Neural cell (in vitro differentiated cells): ENCODE measurements around the gene NT5M. TPM values are rescaled to one million over a fixed set of nuclear protein-coding genes. Genes with fewer than 3 reads are reported as not detected.

Source experiments
- H2AFZ ChIP-seq: fragments of 200-600, 300-800 bp; sonication (generic), shearing (Covaris generic); 2 replicates; pipeline ENCODE4 v1.6.0; 2014; ENCODE audit warnings: low read depth, mild to moderate bottlenecking, antibody characterized with exemption, low read length, moderate library complexity
- H3F3A ChIP-seq: fragments of 200-600 bp; shearing (Covaris generic); 2 replicates; pipeline ENCODE4 v1.6.1; 2016; ENCODE audit warnings: mild to moderate bottlenecking, moderate library complexity, mixed read lengths, antibody characterized with exemption, low read length; ENCODE audit not compliant: insufficient read depth, poor library complexity, severe bottlenecking
- H3K27ac ChIP-seq: fragments of 200-600, 300-800 bp; sonication (generic), shearing (Covaris generic); 2 replicates; pipeline ENCODE4 v1.5.1; 2014; ENCODE audit warnings: mild to moderate bottlenecking, low read length, moderate library complexity
- H3K27me3 ChIP-seq: fragments of 300-800, 200-600 bp; sonication (generic), shearing (Covaris generic); 2 replicates; pipeline ENCODE4 v1.6.0; 2014; ENCODE audit warnings: mild to moderate bottlenecking, low read depth, low read length, moderate library complexity; ENCODE audit not compliant: insufficient read depth
- H3K36me3 ChIP-seq: fragments of 300-800, 200-600 bp; sonication (generic), shearing (Covaris generic); 2 replicates; pipeline ENCODE4 v1.5.1; 2014; ENCODE audit warnings: mild to moderate bottlenecking, antibody characterized with exemption, low read length, moderate library complexity; ENCODE audit not compliant: insufficient read depth
- H3K4me2 ChIP-seq: fragments of 300-800, 200-600 bp; sonication (generic), shearing (Covaris generic); 2 replicates; pipeline ENCODE4 v1.6.0; 2014; ENCODE audit warnings: mild to moderate bottlenecking, low read length
- H3K4me3 ChIP-seq: fragments of 300-800, 200-600 bp; sonication (generic), shearing (Covaris generic); 2 replicates; pipeline ENCODE4 v1.5.1; 2014; ENCODE audit warnings: mild to moderate bottlenecking, low read length, moderate library complexity
- H3K79me2 ChIP-seq: fragments of 200-600 bp; shearing (Covaris generic); replicated peaks from 2 replicates; pipeline ENCODE4 v1.6.0; 2014; ENCODE audit warnings: mild to moderate bottlenecking, low read length, moderate library complexity; ENCODE audit not compliant: insufficient read depth
- H3K9ac ChIP-seq: fragments of 300-800, 200-600 bp; sonication (generic), shearing (Covaris generic); 2 replicates; pipeline ENCODE4 v1.6.1; 2016; ENCODE audit warnings: mild to moderate bottlenecking, low read length, mixed read lengths
- H3K9me2 ChIP-seq: fragments of 200-600 bp; shearing (Covaris generic); 2 replicates; pipeline ENCODE4 v1.6.1; 2016; ENCODE audit warnings: mild to moderate bottlenecking, low read length, mixed read lengths; ENCODE audit not compliant: insufficient read depth
- H3K9me3 ChIP-seq: fragments of 200-600, 300-800 bp; sonication (generic), shearing (Covaris generic); 2 replicates; pipeline ENCODE4 v1.6.1; 2016; ENCODE audit warnings: mild to moderate bottlenecking, mixed run types, low read length, moderate library complexity, mixed read lengths
- H4K20me1 ChIP-seq: fragments of 200-600 bp; shearing (Covaris generic); 2 replicates; pipeline ENCODE4 v1.6.1; 2016; ENCODE audit warnings: mild to moderate bottlenecking, mixed run types; ENCODE audit not compliant: insufficient read depth
- EP300 ChIP-seq: fragments of 450-650 bp; conservative IDR thresholded peaks from 2 replicates; pipeline ENCODE4 v1.6.1; 2014; ENCODE audit warnings: antibody characterized with exemption, mild to moderate bottlenecking, moderate library complexity; ENCODE audit not compliant: poor library complexity, severe bottlenecking
- EZH2 ChIP-seq: fragments of 200-600, 300-800 bp; shearing (Covaris generic), sonication (generic); IDR thresholded peaks from 2 replicates; pipeline ENCODE4 v1.6.1; 2014; ENCODE audit warnings: antibody characterized with exemption, low read length, borderline replicate concordance, mild to moderate bottlenecking; ENCODE audit not compliant: insufficient read depth, poor library complexity, severe bottlenecking
- MXI1 ChIP-seq: fragments of 450-650 bp; conservative IDR thresholded peaks from 2 replicates; pipeline ENCODE4 v1.6.1; 2014; ENCODE audit warnings: antibody characterized with exemption, mild to moderate bottlenecking; ENCODE audit not compliant: poor library complexity, severe bottlenecking
- POLR2AphosphoS5 ChIP-seq: IDR thresholded peaks from 2 replicates; pipeline ENCODE4 v1.6.1; 2012
- RAD21 ChIP-seq: fragments of 450-650 bp; conservative IDR thresholded peaks from 2 replicates; pipeline ENCODE4 v1.6.1; 2014; ENCODE audit warnings: antibody characterized with exemption, mild to moderate bottlenecking, moderate library complexity
- REST ChIP-seq: IDR thresholded peaks from 2 replicates; pipeline ENCODE4 v1.6.1; 2012; ENCODE audit warnings: borderline replicate concordance
- SMC3 ChIP-seq: fragments of 450-650 bp; conservative IDR thresholded peaks from 2 replicates; pipeline ENCODE4 v1.6.1; 2014; ENCODE audit warnings: antibody characterized with exemption, mild to moderate bottlenecking, moderate library complexity; ENCODE audit not compliant: poor library complexity
- TAF1 ChIP-seq: IDR thresholded peaks from 2 replicates; pipeline ENCODE4 v1.6.1; 2012; ENCODE audit warnings: low read depth
- polyA plus RNA-seq: library from polyadenylated mRNA; depleted of rRNA; stranded (reverse); fragments of >200 nt; gene quantifications from 2 replicates; pipeline ENCODE4 v1.2.3, GENCODE V29; 2014
- TF ChIP-seq, protein P1 (sequence below): fragments of 450-650 bp; IDR thresholded peaks from 2 replicates; pipeline ENCODE4 v1.5.1; 2014; ENCODE audit warnings: antibody characterized with exemption, mild to moderate bottlenecking, moderate library complexity; ENCODE audit not compliant: poor library complexity, severe bottlenecking

Gene NT5M
- polyA plus RNA-seq, 1 donor from 2014 or later, result 11.1 TPM

- Histone ChIP-seq H2AFZ (no peak overlapping the region), H3K4me2 (no peak overlapping the region), H3K27me3 (no peaks in the 10 kb centered on the region), H3F3A (no peaks in the 10 kb centered on the region), H3K9me3 (no peaks in the 10 kb centered on the region), H3K27ac (no peak overlapping the region), H3K9ac (no peak overlapping the region), H3K4me3 (no peak overlapping the region), H3K36me3 (no peaks in the 10 kb centered on the region), H3K9me2 (no peaks in the 10 kb centered on the region), H3K79me2 (no peaks in the 10 kb centered on the region), H4K20me1 (no peaks in the 10 kb centered on the region)
- TF ChIP-seq EP300 (no peak), TAF1 (no peak), SMC3 (no peak), MXI1 (no peak), REST (no peak), RAD21 (no peak), POLR2AphosphoS5 (no peak), EZH2 (no peak)
- TF ChIP-seq, protein P1, sequence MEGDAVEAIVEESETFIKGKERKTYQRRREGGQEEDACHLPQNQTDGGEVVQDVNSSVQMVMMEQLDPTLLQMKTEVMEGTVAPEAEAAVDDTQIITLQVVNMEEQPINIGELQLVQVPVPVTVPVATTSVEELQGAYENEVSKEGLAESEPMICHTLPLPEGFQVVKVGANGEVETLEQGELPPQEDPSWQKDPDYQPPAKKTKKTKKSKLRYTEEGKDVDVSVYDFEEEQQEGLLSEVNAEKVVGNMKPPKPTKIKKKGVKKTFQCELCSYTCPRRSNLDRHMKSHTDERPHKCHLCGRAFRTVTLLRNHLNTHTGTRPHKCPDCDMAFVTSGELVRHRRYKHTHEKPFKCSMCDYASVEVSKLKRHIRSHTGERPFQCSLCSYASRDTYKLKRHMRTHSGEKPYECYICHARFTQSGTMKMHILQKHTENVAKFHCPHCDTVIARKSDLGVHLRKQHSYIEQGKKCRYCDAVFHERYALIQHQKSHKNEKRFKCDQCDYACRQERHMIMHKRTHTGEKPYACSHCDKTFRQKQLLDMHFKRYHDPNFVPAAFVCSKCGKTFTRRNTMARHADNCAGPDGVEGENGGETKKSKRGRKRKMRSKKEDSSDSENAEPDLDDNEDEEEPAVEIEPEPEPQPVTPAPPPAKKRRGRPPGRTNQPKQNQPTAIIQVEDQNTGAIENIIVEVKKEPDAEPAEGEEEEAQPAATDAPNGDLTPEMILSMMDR, result no peak
Measured at GRCh38 chr17:17365476-17366110, 62.4 kb downstream of the NT5M start.

DNA sequence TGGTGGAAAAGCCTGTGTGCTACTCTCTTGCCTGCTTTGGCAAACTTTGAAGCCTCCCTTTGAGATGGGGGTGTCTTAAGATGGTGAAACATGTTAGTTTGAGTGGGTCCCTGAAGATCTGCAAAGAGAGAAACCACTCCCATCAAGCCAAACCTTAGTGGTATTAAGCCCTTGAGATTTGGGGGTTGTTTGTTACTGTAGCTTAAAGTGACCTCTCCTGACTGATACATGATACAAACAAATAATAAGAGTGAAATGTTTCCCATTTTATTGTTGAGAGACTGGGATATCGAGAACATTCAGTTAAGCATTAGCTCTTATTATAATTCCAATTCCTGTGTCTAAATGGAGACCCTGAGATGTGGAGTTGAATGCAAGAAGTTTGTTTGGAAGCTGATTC lies 63.1 kb downstream of the NT5M start:
- H4K20me1 ChIP-seq, result no peaks in the 10 kb centered on the region
- H3K4me2 ChIP-seq, result no peak overlapping the region
- H3K9me3 ChIP-seq, result no peaks in the 10 kb centered on the region
- H3K27ac ChIP-seq, result no peak overlapping the region
- no peaks in the 10 kb centered on the region for H3K79me2 ChIP-seq
- no peak overlapping the region for H2AFZ ChIP-seq
- H3K9me2 ChIP-seq, result no peaks in the 10 kb centered on the region
- H3K9ac ChIP-seq, result no peak overlapping the region
- no peak overlapping the region for H3K4me3 ChIP-seq
- H3K36me3 ChIP-seq, result no peaks in the 10 kb centered on the region
- H3F3A ChIP-seq, result no peaks in the 10 kb centered on the region
- TF ChIP-seq POLR2AphosphoS5, result no peak
- TF ChIP-seq SMC3, result no peak
- TF ChIP-seq, protein P1, result no peak
- TF ChIP-seq RAD21, result no peak
- no peak for TF ChIP-seq EZH2
- no peak for TF ChIP-seq REST
- no peak for TF ChIP-seq EP300
- no peak for TF ChIP-seq TAF1
- no peak for TF ChIP-seq MXI1
- no peaks in the 10 kb centered on the region for H3K27me3 ChIP-seq
